ENCODE results near the gene GATC.

DNA sequence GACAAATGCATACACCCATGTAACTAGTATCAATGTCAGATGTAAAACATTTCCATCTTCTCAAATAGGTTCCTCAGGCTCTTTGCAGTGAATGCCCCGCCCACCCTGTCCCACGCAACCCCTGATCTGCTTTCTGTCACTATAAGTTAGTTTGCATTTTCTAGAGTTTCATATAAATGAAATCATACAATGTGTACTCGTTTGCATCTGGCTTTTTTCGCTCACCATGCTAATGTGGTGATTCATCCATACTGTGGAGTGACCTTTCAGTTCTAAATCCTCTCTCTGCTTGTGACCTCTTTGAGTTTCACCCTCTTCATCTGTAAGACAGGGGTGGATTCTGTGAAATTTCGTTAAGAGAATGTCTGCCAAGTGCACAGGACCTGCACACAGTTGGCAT lies 46.7 kb upstream of the GATC start:
- TF ChIP-seq, protein P1, sequence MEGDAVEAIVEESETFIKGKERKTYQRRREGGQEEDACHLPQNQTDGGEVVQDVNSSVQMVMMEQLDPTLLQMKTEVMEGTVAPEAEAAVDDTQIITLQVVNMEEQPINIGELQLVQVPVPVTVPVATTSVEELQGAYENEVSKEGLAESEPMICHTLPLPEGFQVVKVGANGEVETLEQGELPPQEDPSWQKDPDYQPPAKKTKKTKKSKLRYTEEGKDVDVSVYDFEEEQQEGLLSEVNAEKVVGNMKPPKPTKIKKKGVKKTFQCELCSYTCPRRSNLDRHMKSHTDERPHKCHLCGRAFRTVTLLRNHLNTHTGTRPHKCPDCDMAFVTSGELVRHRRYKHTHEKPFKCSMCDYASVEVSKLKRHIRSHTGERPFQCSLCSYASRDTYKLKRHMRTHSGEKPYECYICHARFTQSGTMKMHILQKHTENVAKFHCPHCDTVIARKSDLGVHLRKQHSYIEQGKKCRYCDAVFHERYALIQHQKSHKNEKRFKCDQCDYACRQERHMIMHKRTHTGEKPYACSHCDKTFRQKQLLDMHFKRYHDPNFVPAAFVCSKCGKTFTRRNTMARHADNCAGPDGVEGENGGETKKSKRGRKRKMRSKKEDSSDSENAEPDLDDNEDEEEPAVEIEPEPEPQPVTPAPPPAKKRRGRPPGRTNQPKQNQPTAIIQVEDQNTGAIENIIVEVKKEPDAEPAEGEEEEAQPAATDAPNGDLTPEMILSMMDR (IDR thresholded peaks at IDR 0.05): no peak
- TF ChIP-seq POLR2A (IDR thresholded peaks at IDR 0.05) (no peak), EP300 (IDR thresholded peaks at IDR 0.05) (no peak)
